WTC11 (cell line): ENCODE measurements around the gene DCTD. TPM values are rescaled to one million over a fixed set of nuclear protein-coding genes. Genes with fewer than 3 reads are reported as not detected.

Experiments used
- ATAC-seq: fragments of 200-7000 bp; cut with Tn5 transposase; 2 replicates; pipeline ENCODE4 v1.10.0; 2021; ENCODE audit warnings: mild to moderate bottlenecking, moderate library complexity
- CTCF ChIA-PET: fragments of 300-600 bp; sonication (Branson Sonifier 250); formaldehyde crosslinking; loops from one replicate; lab custom pipeline; 2021; ENCODE audit warnings: antibody characterized with exemption; lab: Charles Lee
- POLR2A ChIA-PET: fragments of 350-600 bp; sonication (Branson Sonifier 250); formaldehyde crosslinking; loops from one replicate; lab custom pipeline; 2021; ENCODE audit warnings: antibody characterized with exemption; lab: Charles Lee
- DNase-seq: peaks from one replicate; pipeline ENCODE4 v3.0.0; 2021; ENCODE audit warnings: low spot score
- H3K27ac Mint-ChIP-seq: 2 replicates; pipeline ENCODE4 v1.8.0; 2021; ENCODE audit warnings: mixed read lengths
- H3K27me3 Mint-ChIP-seq: 2 replicates; pipeline ENCODE4 v1.8.0; 2021; ENCODE audit warnings: low read depth, mild to moderate bottlenecking, moderate library complexity, mixed read lengths
- H3K36me3 Mint-ChIP-seq: 2 replicates; pipeline ENCODE4 v1.8.0; 2021; ENCODE audit warnings: mixed read lengths
- H3K4me1 Mint-ChIP-seq: 2 replicates; pipeline ENCODE4 v1.8.0; 2022; ENCODE audit warnings: mixed read lengths
- H3K4me3 Mint-ChIP-seq: 2 replicates; pipeline ENCODE4 v1.8.0; 2021; ENCODE audit warnings: mild to moderate bottlenecking, moderate library complexity, mixed read lengths
- H3K9me3 Mint-ChIP-seq: 2 replicates; pipeline ENCODE4 v1.8.0; 2021; ENCODE audit warnings: mixed read lengths
- ARID4B ChIP-seq: sonication (generic); formaldehyde crosslinking; IDR thresholded peaks from 2 replicates; pipeline ENCODE4 v1.8.0; 2023; ENCODE audit warnings: missing genetic modification reagents, mild to moderate bottlenecking, borderline replicate concordance
- ATF1 ChIP-seq: sonication (generic); formaldehyde crosslinking; IDR thresholded peaks from 2 replicates; pipeline ENCODE4 v1.8.1; 2023; ENCODE audit warnings: mild to moderate bottlenecking, moderate library complexity, missing genetic modification reagents
- ATF3 ChIP-seq: sonication (generic); formaldehyde crosslinking; conservative IDR thresholded peaks from 2 replicates; pipeline ENCODE4 v1.8.1; 2022; ENCODE audit warnings: mild to moderate bottlenecking, missing genetic modification reagents
- CBFB ChIP-seq: sonication (generic); formaldehyde crosslinking; IDR thresholded peaks from 2 replicates; pipeline ENCODE4 v1.8.1; 2022; ENCODE audit warnings: mild to moderate bottlenecking, low read depth, missing genetic modification reagents
- CREB1 ChIP-seq: sonication (generic); formaldehyde crosslinking; IDR thresholded peaks from 2 replicates; pipeline ENCODE4 v1.8.0; 2023; ENCODE audit warnings: mild to moderate bottlenecking, missing genetic modification reagents
- E2F5 ChIP-seq: sonication (generic); formaldehyde crosslinking; IDR thresholded peaks from 2 replicates; pipeline ENCODE4 v1.8.1; 2022; ENCODE audit warnings: mild to moderate bottlenecking, moderate library complexity, missing genetic modification reagents
- ELF4 ChIP-seq: sonication (generic); formaldehyde crosslinking; IDR thresholded peaks from 2 replicates; pipeline ENCODE4 v1.8.1; 2022; ENCODE audit warnings: low read depth, mild to moderate bottlenecking, moderate library complexity, missing genetic modification reagents
- ERG ChIP-seq: fragments of 250-450 bp; sonication (Bioruptor Pico); IDR thresholded peaks from 2 replicates; pipeline ENCODE4 v1.8.0; 2021; ENCODE audit warnings: mild to moderate bottlenecking
- ETV6 ChIP-seq: sonication (generic); formaldehyde crosslinking; IDR thresholded peaks from 2 replicates; pipeline ENCODE4 v1.8.1; 2022; ENCODE audit warnings: mild to moderate bottlenecking, missing genetic modification reagents
- FOXJ3 ChIP-seq: sonication (generic); formaldehyde crosslinking; IDR thresholded peaks from 2 replicates; pipeline ENCODE4 v1.9.0; 2021; ENCODE audit warnings: missing genetic modification reagents, mild to moderate bottlenecking, borderline replicate concordance
- FOXK1 ChIP-seq: sonication (generic); formaldehyde crosslinking; IDR thresholded peaks from 2 replicates; pipeline ENCODE4 v1.8.0; 2022; ENCODE audit warnings: mild to moderate bottlenecking, moderate library complexity, missing genetic modification reagents
- GRHL2 ChIP-seq: fragments of 250-450 bp; sonication (Bioruptor Pico); IDR thresholded peaks from 2 replicates; pipeline ENCODE4 v1.8.0; 2022; ENCODE audit warnings: mild to moderate bottlenecking, moderate library complexity; ENCODE audit not compliant: insufficient replicate concordance, severe bottlenecking
- IRF1 ChIP-seq: sonication (generic); formaldehyde crosslinking; IDR thresholded peaks from 2 replicates; pipeline ENCODE4 v1.8.0; 2023; ENCODE audit warnings: missing genetic modification reagents
- JUN ChIP-seq: sonication (generic); formaldehyde crosslinking; IDR thresholded peaks from 2 replicates; pipeline ENCODE4 v1.8.0; 2023; ENCODE audit warnings: mild to moderate bottlenecking, missing genetic modification reagents
- MAX ChIP-seq: sonication (generic); formaldehyde crosslinking; IDR thresholded peaks from 2 replicates; pipeline ENCODE4 v1.8.0; 2022; ENCODE audit warnings: mild to moderate bottlenecking, missing genetic modification reagents
- NFYB ChIP-seq: sonication (generic); formaldehyde crosslinking; conservative IDR thresholded peaks from 2 replicates; pipeline ENCODE4 v1.8.0; 2022; ENCODE audit warnings: low read depth, missing genetic modification reagents
- NR3C1 ChIP-seq: sonication (generic); formaldehyde crosslinking; conservative IDR thresholded peaks from 2 replicates; pipeline ENCODE4 v1.8.1; 2023; ENCODE audit warnings: low read depth, mild to moderate bottlenecking, missing genetic modification reagents
- SMAD3 ChIP-seq: sonication (generic); formaldehyde crosslinking; IDR thresholded peaks from 2 replicates; pipeline ENCODE4 v1.8.0; 2022; ENCODE audit warnings: missing genetic modification reagents, mild to moderate bottlenecking, borderline replicate concordance
- SOX15 ChIP-seq: fragments of 250-450 bp; sonication (Bioruptor Pico); IDR thresholded peaks from 2 replicates; pipeline ENCODE4 v1.9.0; 2021; ENCODE audit warnings: mild to moderate bottlenecking
- STAT6 ChIP-seq: sonication (generic); formaldehyde crosslinking; conservative IDR thresholded peaks from 2 replicates; pipeline ENCODE4 v1.8.1; 2023; ENCODE audit warnings: mild to moderate bottlenecking, low read depth, missing genetic modification reagents, moderate library complexity
- ZNF416 ChIP-seq: fragments of 250-450 bp; sonication (Bioruptor Pico); IDR thresholded peaks from 2 replicates; pipeline ENCODE4 v1.9.0; 2021; ENCODE audit warnings: mild to moderate bottlenecking, inconsistent platforms
- ZSCAN18 ChIP-seq: fragments of 250-450 bp; sonication (Bioruptor Pico); IDR thresholded peaks from 2 replicates; pipeline ENCODE4 v2.1.2; 2022; ENCODE audit warnings: mild to moderate bottlenecking, moderate library complexity
- total RNA-seq: library from RNA; stranded (reverse); gene quantifications from 3 replicates; pipeline ENCODE4 v1.2.3, GENCODE V29; 2021

DCTD gene
- total RNA-seq, 1 experiment from 2014 or later: 56.8 TPM

- ChIA-PET CTCF (interaction anchor here (0.6 to 1.6 kb wide), 2 partner anchors 89 to 342 kb away, joined by 4 to 5 read pairs; no protein-coding TSS in a partner anchor), POLR2A (no interaction called here)
- TF ChIP-seq FOXK1 (no peak), NFYB (CRISPR knock-in tag) (no peak), SMAD3 (CRISPR knock-in tag) (no peak), ATF3 (no peak), FOXJ3 (CRISPR knock-in tag) (no peak), ZSCAN18 (no peak), ELF4 (CRISPR knock-in tag) (no peak), JUN (CRISPR knock-in tag) (no peak), IRF1 (CRISPR knock-in tag) (no peak), SOX15 (CRISPR knock-in tag) (no peak)
- Mint-ChIP-seq H3K27ac (no peak overlapping the region), H3K4me1 (peaks cover 30% of the 10 kb centered on the region), H3K36me3 (no peaks in the 10 kb centered on the region), H3K9me3 (no peaks in the 10 kb centered on the region), H3K27me3 (peaks cover 11% of the 10 kb centered on the region; the same call in 1 of the 2 replicates), H3K4me3 (no peak overlapping the region)
- DNase-seq (no peak), ATAC-seq (no peak)
Observed at GRCh38 chr4:182920676-182921075, 3.5 kb upstream of the DCTD start.

GRCh38 chr4:182918791-182919302 is 1.7 kb upstream of the DCTD start:
- CTCF ChIA-PET: interaction anchor here (1.1 kb wide), 1 partner anchor 90 kb away, joined by 3 read pairs; no protein-coding TSS in a partner anchor
- H3K4me1 Mint-ChIP-seq: peaks cover 30% of the 10 kb centered on the region
- no peak overlapping the region for H3K27ac Mint-ChIP-seq
- peak overlapping the region; percentile 13 for H3K4me3 Mint-ChIP-seq
- H3K36me3 Mint-ChIP-seq: peaks cover 6% of the 10 kb centered on the region
- no peaks in the 10 kb centered on the region for H3K9me3 Mint-ChIP-seq
- no peak for DNase-seq
- peaks cover 11% of the 10 kb centered on the region; the same call in 1 of the 2 replicates for H3K27me3 Mint-ChIP-seq
- POLR2A ChIA-PET: no interaction called here
- ATAC-seq: no peak
- no peak for TF ChIP-seq MAX
- TF ChIP-seq ARID4B (CRISPR knock-in tag): no peak
- no peak for TF ChIP-seq NR3C1 (CRISPR knock-in tag)
- no peak for TF ChIP-seq ETV6 (CRISPR knock-in tag)
- TF ChIP-seq CBFB (CRISPR knock-in tag): no peak
- no peak for TF ChIP-seq FOXK1
- no peak for TF ChIP-seq E2F5 (CRISPR knock-in tag)
- TF ChIP-seq STAT6 (CRISPR knock-in tag): no peak
- no peak for TF ChIP-seq IRF1 (CRISPR knock-in tag)
- no peak for TF ChIP-seq GRHL2 (CRISPR knock-in tag)
- TF ChIP-seq ATF1 (CRISPR knock-in tag): no peak
- no peak for TF ChIP-seq CREB1 (CRISPR knock-in tag)
- TF ChIP-seq ZNF416 (CRISPR knock-in tag): no peak
- TF ChIP-seq ERG (CRISPR knock-in tag): no peak
